Neural crest cell (in vitro differentiated cells): ENCODE results near the gene SUPT20HL2. TPM values are rescaled to one million over a fixed set of nuclear protein-coding genes. Genes with fewer than 3 reads are reported as not detected.

Experiments
- DNase-seq: peaks from one replicate; pipeline ENCODE4 v3.0.0; 2021; ENCODE audit warnings: low read depth, mixed read lengths, low spot score
- H3K27ac Mint-ChIP-seq: one replicate; pipeline ENCODE4 v1.8.0; 2021; ENCODE audit warnings: mild to moderate bottlenecking, mixed read lengths; ENCODE audit not compliant: unreplicated experiment
- H3K27me3 Mint-ChIP-seq: 2 replicates; pipeline ENCODE4 v1.8.0; 2021; ENCODE audit warnings: low read depth, mild to moderate bottlenecking, mixed read lengths
- H3K36me3 Mint-ChIP-seq: 2 replicates; pipeline ENCODE4 v1.8.0; 2021; ENCODE audit warnings: low read depth, mild to moderate bottlenecking, mixed read lengths
- H3K4me1 Mint-ChIP-seq: 2 replicates; pipeline ENCODE4 v1.8.0; 2021; ENCODE audit warnings: mixed read lengths
- H3K4me3 Mint-ChIP-seq: one replicate; pipeline ENCODE4 v1.8.0; 2021; ENCODE audit warnings: mild to moderate bottlenecking, mixed read lengths
- H3K9me3 Mint-ChIP-seq: 2 replicates; pipeline ENCODE4 v1.8.0; 2021; ENCODE audit warnings: mixed read lengths
- CTCF ChIP-seq: fragments of 200-600 bp; sonication (generic); conservative IDR thresholded peaks from 2 replicates; pipeline ENCODE4 v1.5.0; 2021; ENCODE audit warnings: antibody characterized with exemption, mild to moderate bottlenecking
- total RNA-seq: library from RNA; stranded (reverse); gene quantifications from 2 replicates; pipeline ENCODE4 v1.2.1, GENCODE V29; 2021

Gene SUPT20HL2
- total RNA-seq, 1 donor from 2014 or later, result not detected

- TF ChIP-seq CTCF, result no peak
- Mint-ChIP-seq H3K9me3 (no peaks in the 10 kb centered on the region), H3K4me1 (peaks cover 14% of the 10 kb centered on the region), H3K4me3 (no peak overlapping the region), H3K27ac (no peak overlapping the region), H3K27me3 (no peaks in the 10 kb centered on the region), H3K36me3 (no peaks in the 10 kb centered on the region)
- DNase-seq, result no peak
Measured at GRCh38 chrX:24285082-24285481, 28.8 kb downstream of the SUPT20HL2 start.

GRCh38 chrX:24283127-24283794 is 30.6 kb downstream of the SUPT20HL2 start:
- Mint-ChIP-seq H3K27ac (no peak overlapping the region), H3K36me3 (no peaks in the 10 kb centered on the region), H3K9me3 (no peaks in the 10 kb centered on the region), H3K4me1 (peaks cover 12% of the 10 kb centered on the region), H3K4me3 (no peak overlapping the region), H3K27me3 (no peaks in the 10 kb centered on the region)
- no peak for DNase-seq
- TF ChIP-seq CTCF, result no peak

- H3K9me3 Mint-ChIP-seq, result no peaks in the 10 kb centered on the region
- no peak overlapping the region for H3K4me3 Mint-ChIP-seq
- no peak for TF ChIP-seq CTCF
- no peaks in the 10 kb centered on the region for H3K36me3 Mint-ChIP-seq
- no peak for DNase-seq
- H3K4me1 Mint-ChIP-seq, result peaks cover 11% of the 10 kb centered on the region
- no peaks in the 10 kb centered on the region for H3K27me3 Mint-ChIP-seq
- no peak overlapping the region for H3K27ac Mint-ChIP-seq
Measured at GRCh38 chrX:24282381-24283126, 31.3 kb downstream of the SUPT20HL2 start.

GRCh38 chrX:24277405-24277804 is 36.5 kb downstream of the SUPT20HL2 start:
- no peak for TF ChIP-seq CTCF
- no peaks in the 10 kb centered on the region for H3K9me3 Mint-ChIP-seq
- H3K4me1 Mint-ChIP-seq, result peaks cover 4% of the 10 kb centered on the region
- no peak for DNase-seq
- H3K4me3 Mint-ChIP-seq, result no peak overlapping the region
- no peaks in the 10 kb centered on the region for H3K27me3 Mint-ChIP-seq
- no peaks in the 10 kb centered on the region for H3K36me3 Mint-ChIP-seq
- H3K27ac Mint-ChIP-seq, result no peak overlapping the region

- DNase-seq, result no peak
- Mint-ChIP-seq H3K36me3 (no peaks in the 10 kb centered on the region), H3K4me1 (no peaks in the 10 kb centered on the region), H3K4me3 (no peak overlapping the region), H3K9me3 (no peaks in the 10 kb centered on the region), H3K27me3 (peaks cover 5% of the 10 kb centered on the region), H3K27ac (peak overlapping the region; percentile 81)
- no peak for TF ChIP-seq CTCF
Measured at GRCh38 chrX:24276015-24276414, 37.9 kb downstream of the SUPT20HL2 start.
